NCI-H69 (cell line): ENCODE measurements around the gene NRG3.
A peak's percentile ranks its signal among the peaks of the same experiment; 100 is the strongest.

Experiments
- DNase-seq: peaks from one replicate; lab custom pipeline; 2025; lab: John Stamatoyannopoulos, UW

NRG3 gene

GRCh38 chr10:82472406-82473335 lies 597.7 kb downstream of the NRG3 start:
- peak; percentile 46 for DNase-seq

DNA sequence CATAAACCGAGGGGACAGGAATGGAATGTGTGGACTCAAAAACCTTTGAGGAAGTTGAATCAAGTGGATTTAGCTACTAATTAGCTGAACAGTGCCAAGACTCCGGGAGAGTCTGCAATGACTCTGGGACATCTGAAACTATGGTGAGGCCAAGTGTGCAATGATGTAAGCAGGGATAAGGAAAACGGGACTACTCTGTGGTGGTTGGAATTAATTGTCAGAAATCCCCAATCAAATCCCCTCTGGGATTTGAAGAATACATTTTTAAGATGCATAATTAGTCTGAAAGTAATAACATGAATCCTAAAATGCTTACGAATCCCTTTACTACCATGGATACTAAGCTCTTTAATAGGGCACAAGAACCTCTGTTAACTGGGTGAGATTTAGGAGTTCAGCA lies 602.8 kb downstream of the NRG3 start:
- no peak for DNase-seq

GRCh38 chr10:82492647-82493046 lies 617.7 kb downstream of the NRG3 start:
- no peak for DNase-seq

GRCh38 chr10:82496114-82496513 lies 621.1 kb downstream of the NRG3 start:
- DNase-seq: no peak

DNA sequence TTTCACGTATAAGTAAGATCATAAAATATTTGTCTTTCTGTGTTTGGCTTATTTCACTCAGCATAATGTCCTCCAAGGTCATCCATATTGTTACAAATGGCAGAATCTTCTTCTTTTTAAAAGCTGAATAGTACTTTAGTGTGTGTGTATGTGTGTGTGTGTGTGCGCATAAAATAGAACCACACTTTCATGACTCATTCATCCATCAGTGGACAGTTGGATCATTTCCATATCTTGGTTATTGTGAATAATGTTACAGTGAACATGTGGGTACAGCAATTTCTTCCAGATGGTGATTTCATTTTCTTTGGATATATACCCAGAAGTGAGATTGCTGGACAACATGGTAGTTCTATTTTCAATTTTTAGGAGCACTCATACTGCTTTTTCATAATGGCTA lies 622.4 kb downstream of the NRG3 start:
- DNase-seq: peak; percentile 8

GRCh38 chr10:82498976-82499375 lies 624.0 kb downstream of the NRG3 start:
- peak; percentile 37 for DNase-seq

GRCh38 chr10:82505009-82505408 lies 630.0 kb downstream of the NRG3 start:
- no peak for DNase-seq

GRCh38 chr10:82506680-82507376 lies 631.8 kb downstream of the NRG3 start:
- DNase-seq: no peak

DNA sequence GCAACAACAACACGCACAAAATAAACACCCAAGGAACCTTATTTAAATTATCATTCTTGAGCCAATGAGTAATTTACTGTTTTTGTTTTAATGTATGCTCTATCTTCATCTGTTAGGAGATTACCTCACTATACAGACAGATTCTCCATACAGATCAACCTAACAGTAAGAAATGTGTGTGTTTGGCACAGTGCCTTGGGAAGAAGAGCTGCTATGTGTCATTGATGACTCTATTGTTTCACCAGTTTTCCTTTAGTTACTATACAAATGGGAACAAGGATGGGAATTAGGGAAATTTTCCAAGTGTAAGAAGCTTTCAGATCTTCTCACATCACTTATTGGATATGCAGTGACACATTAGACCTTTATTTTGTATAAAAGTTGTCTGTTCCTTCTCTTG lies 640.3 kb downstream of the NRG3 start:
- DNase-seq: no peak

DNA sequence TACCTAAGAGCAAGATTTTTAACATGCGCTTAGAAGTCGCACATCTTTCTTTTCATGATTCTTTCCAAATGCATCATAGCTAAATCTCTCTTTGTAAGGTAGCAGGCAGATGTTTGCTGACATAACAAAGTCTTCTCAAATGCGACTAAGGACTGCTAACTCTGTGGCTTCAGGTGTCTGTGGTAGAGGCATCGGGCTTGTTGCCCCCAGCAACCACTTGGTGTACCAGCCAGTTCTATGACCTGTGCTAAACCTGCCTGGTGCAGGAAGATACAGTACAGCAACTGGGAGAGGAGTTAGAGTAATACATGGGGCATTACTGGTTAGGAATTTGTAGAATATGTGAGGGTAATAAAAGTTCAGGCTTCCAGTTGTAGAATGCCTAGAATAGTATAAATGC lies 654.1 kb downstream of the NRG3 start:
- DNase-seq: no peak

- no peak for DNase-seq
Observed at GRCh38 chr10:82535457-82535856, 660.5 kb downstream of the NRG3 start.

DNA sequence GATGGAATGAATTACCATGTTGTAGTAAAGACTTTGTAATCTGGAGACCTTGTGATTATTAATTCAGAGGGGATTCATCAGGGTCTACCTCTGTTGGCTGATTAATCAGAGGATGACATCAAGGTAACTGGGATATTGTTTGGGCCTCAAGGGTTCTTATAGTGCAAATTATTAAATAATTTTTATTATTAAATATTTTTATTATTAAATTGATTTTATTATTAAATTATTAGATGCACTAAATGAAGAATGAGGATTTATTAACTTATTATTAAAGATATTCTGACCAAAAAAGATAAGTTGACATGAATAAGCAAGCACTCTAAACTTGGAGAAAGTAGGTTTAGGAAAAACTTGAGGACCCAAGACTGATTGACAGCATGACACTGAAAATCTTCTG lies 661.7 kb downstream of the NRG3 start:
- DNase-seq: no peak

DNA sequence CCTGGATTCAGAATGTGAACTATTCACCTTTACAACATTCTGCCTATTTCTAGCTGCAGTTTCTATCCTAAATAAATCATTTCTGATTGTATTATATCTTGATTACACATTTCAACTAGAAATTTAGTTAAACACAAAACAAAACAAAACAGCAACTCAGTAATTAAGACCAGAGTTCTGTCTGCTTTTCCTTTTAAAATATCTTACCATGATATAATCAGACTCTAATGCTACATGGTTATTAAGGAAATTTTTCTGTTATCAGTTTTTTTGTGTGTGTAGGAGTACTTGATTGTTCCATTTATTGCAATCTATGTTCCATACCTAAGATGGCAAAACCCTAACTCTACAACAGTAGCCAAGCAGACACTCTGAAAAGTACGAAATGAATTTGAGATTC lies 663.3 kb downstream of the NRG3 start:
- no peak for DNase-seq

- no peak for DNase-seq
Observed at GRCh38 chr10:82543631-82544030, 668.6 kb downstream of the NRG3 start.

- DNase-seq: no peak
Observed at GRCh38 chr10:82544377-82544776, 669.4 kb downstream of the NRG3 start.

- DNase-seq: no peak
Observed at GRCh38 chr10:82551506-82551905, 676.5 kb downstream of the NRG3 start.

DNA sequence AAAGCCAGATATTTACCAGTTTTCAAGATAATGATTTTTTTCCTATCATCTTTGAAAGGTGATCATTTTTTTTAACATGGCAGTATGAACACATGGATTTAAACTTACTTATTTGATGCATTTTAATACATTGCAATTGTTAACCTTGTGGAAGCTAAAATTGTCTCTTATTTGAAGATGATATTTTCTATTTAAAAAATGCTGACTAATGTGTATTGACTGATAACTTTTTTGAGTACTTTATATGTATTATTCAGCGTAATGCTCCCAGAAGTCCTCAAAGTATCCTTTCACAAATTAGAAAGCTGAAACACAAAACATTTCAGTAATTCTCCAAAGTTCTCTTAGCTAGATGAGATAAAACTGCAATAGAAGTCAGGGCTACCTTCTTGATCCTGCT lies 677.3 kb downstream of the NRG3 start:
- no peak for DNase-seq

- DNase-seq: no peak
Observed at GRCh38 chr10:82554381-82554780, 679.4 kb downstream of the NRG3 start.

GRCh38 chr10:82558014-82558607 lies 683.1 kb downstream of the NRG3 start:
- no peak for DNase-seq

DNA sequence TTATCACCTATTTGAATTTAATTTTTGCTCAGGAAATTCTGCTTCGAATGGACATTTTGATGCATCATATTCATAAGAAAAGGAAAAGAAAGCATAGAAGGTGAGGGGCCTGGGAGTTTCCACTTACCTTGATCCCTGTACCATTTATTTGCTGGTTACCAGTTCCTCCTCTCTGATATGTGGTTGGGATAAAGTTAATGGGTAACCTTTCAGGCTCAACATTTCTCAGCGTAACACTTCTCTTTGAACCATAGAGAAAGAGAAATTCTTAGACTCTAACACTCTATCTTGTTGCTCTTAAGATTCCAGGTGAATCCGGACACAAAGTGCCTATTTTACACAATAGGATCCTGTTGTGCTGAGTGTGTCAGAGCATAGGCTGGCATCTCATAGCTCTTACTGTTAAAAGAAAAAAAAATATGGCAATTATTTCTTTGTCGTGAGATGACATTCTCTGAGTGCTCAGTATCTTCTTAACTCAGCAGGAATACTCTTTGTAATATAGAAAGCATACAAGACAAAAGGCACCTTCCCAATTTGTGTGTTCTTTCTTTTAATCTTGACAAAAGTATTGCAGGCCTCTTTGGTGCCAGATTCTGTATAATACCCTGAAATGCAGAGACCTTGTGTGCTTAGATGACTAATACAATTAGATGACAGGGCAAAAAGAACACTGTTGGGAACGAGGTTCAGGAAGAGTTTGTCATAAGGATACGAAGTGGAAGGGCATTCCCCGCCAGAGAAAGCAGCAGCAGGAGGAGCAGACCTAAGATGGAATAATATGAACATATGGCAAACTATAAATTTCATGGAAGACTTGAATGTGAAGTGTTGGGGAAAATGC lies 689.6 kb downstream of the NRG3 start:
- peak; percentile 68 for DNase-seq

DNA sequence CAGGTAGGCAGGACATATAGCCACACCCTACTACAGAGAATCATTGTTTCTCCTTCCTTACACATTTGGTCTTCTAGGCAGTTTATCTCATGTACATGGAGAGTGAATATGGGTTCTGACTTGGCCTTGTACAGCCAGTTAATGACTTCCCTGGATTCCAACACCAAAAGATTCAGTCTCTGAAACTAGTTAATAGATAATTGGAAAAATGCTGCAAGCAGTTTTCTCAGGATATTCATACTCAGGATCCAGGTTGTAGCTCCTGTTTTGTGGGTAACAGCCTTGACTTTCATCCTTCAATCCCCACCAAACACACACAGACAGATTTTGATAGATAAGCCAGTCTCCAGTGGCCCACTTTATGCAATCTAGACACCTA lies 690.2 kb downstream of the NRG3 start:
- no peak for DNase-seq

DNA sequence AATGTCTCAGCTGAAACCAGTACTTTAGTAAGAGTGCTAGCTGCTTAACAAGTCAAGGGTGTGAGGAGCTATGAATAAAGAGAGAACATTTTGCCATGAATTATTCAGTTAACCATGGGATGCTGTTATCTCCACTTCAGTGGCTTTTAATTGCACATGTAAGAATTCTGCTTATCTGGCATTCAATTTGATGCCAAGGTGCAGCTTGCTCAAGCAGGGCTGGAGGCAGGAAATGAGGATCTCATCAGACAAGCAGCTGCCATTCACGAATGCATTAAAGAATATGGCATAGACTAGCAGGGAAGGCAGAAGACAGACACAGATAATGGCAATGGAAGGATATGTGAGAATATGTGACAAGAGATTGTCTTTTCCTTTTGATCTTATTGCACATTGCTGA lies 697.8 kb downstream of the NRG3 start:
- peak; percentile 18 for DNase-seq
